Tibial nerve (tissue), 4 donors: ENCODE measurements around the gene OAS2.

ENCODE experiments used
- CTCF ChIP-seq, 5 experiments: fragments of 200-600 bp in 3 of 5; fragments of 450-650 bp in 2 of 5; sonication (generic) in 3 of 5; IDR thresholded peaks; one replicate each; pipeline ENCODE4 v1.5.1; 2016 to 2019; ENCODE audit warnings: antibody characterized with exemption in 5 of 5, mild to moderate bottlenecking in 3 of 5, moderate library complexity in 2 of 5
- EP300 ChIP-seq, 2 donors: sonication (generic); formaldehyde crosslinking; IDR thresholded peaks; one replicate each; pipeline ENCODE4 v1.6.1; 2017; ENCODE audit warnings: antibody characterized with exemption in 2 of 2, mild to moderate bottlenecking in 1 of 2
- POLR2A ChIP-seq, 2 donors: fragments of 450-650 bp; IDR thresholded peaks; one replicate each; pipeline ENCODE4 v1.6.1; 2017; ENCODE audit warnings: antibody characterized with exemption in 2 of 2, mild to moderate bottlenecking in 2 of 2, moderate library complexity in 2 of 2

GRCh38 chr12:113006641-113007040 lies 28.3 kb downstream of the OAS2 start:
- TF ChIP-seq POLR2A (IDR thresholded peaks at IDR 0.05) (no peak), CTCF (IDR thresholded peaks at IDR 0.05) (no peak), EP300 (IDR thresholded peaks at IDR 0.05) (no peak)
